ENCODE measurements around the gene DLG2.

DLG2 gene

GRCh38 chr11:83568516-83568915, 2058.6 kb downstream of the DLG2 start:
- no peak for DNase-seq (ENCODE audit: low read depth)

GRCh38 chr11:83566950-83567349, 2060.2 kb downstream of the DLG2 start:
- DNase-seq (ENCODE audit: low read depth), result peak; percentile 73

- no peak for DNase-seq (ENCODE audit: low read depth)
Observed at GRCh38 chr11:83564870-83565269, 2062.3 kb downstream of the DLG2 start.

GRCh38 chr11:83558281-83558680, 2068.9 kb downstream of the DLG2 start:
- no peak for DNase-seq (ENCODE audit: low read depth)

- DNase-seq (ENCODE audit: low read depth), result no peak
Observed at GRCh38 chr11:83557653-83558052, 2069.5 kb downstream of the DLG2 start.

- no peak for DNase-seq (ENCODE audit: low read depth)
Observed at GRCh38 chr11:83554876-83555275, 2072.3 kb downstream of the DLG2 start.

- no peak for DNase-seq (ENCODE audit: low read depth)
Observed at GRCh38 chr11:83549984-83550667, 2077.0 kb downstream of the DLG2 start.

GRCh38 chr11:83546368-83546767, 2080.8 kb downstream of the DLG2 start:
- DNase-seq (ENCODE audit: low read depth), result no peak

GRCh38 chr11:83545494-83546260, 2081.5 kb downstream of the DLG2 start:
- no peak for DNase-seq (ENCODE audit: low read depth)

- no peak for DNase-seq (ENCODE audit: low read depth)
Observed at GRCh38 chr11:83544846-83545245, 2082.3 kb downstream of the DLG2 start.

GRCh38 chr11:83543706-83544439, 2083.3 kb downstream of the DLG2 start:
- DNase-seq (ENCODE audit: low read depth), result no peak

- no peak for DNase-seq (ENCODE audit: low read depth)
Observed at GRCh38 chr11:83542861-83543260, 2084.3 kb downstream of the DLG2 start.

- DNase-seq (ENCODE audit: low read depth), result no peak
Observed at GRCh38 chr11:83540728-83541127, 2086.4 kb downstream of the DLG2 start.

- DNase-seq (ENCODE audit: low read depth), result no peak
Observed at GRCh38 chr11:83540112-83540675, 2086.9 kb downstream of the DLG2 start.

- DNase-seq (ENCODE audit: low read depth), result no peak
Observed at GRCh38 chr11:83538286-83538685, 2088.9 kb downstream of the DLG2 start.

- no peak for DNase-seq (ENCODE audit: low read depth)
Observed at GRCh38 chr11:83537131-83537610, 2090.0 kb downstream of the DLG2 start.

GRCh38 chr11:83533166-83533565, 2094.0 kb downstream of the DLG2 start:
- no peak for DNase-seq (ENCODE audit: low read depth)

- DNase-seq (ENCODE audit: low read depth), result no peak
Observed at GRCh38 chr11:83528877-83529276, 2098.3 kb downstream of the DLG2 start.

GRCh38 chr11:83528225-83528624, 2098.9 kb downstream of the DLG2 start:
- no peak for DNase-seq (ENCODE audit: low read depth)

GRCh38 chr11:83523676-83524075, 2103.5 kb downstream of the DLG2 start:
- no peak for DNase-seq (ENCODE audit: low read depth)

GRCh38 chr11:83522911-83523310, 2104.2 kb downstream of the DLG2 start:
- DNase-seq (ENCODE audit: low read depth), result no peak
